ENCODE measurements around the gene WFDC11.
A peak's percentile ranks its signal among the peaks of the same experiment; 100 is the strongest.

The WFDC11 gene

DNA sequence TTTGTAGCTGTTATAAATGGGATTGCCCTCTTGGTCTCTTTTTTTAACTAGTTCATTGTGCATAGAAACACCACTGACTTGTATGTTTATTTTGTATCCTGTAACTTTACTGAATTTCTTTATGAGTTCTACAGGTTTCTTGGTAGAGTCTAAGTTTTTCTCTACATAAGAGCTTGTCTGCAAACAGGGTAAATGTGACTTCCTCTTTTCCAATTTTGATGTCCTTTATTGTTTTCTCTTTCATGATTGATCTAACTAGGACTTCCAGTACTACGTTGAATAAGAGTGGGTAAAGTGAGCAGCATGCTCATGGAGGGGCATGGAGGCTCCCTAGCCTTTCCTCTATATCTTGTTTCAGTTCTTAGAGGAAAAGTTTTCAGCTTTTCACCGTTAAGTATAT lies 43.5 kb downstream of the WFDC11 start:
- no peak for DNase-seq (ENCODE audit: low read depth)

DNA sequence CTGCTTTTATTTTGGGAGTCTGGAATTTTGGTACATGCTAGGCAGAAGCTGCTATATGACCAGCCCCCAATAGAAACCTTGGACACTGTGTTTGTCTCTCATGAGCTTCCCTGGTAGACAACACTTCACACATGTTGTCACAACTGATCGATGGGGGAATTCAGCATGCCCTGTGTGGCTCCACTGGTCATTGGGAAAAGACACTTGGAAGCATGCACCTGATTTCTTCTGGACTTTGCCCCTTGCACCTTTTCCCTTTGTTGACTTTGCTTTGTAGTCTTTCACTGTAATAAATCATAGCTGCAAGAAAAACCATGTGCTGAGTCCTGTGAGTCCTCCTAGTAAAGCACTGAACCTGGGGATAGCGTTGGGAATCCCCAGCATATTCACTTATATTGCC lies 48.4 kb downstream of the WFDC11 start:
- DNase-seq (ENCODE audit: low read depth), result no peak

DNA sequence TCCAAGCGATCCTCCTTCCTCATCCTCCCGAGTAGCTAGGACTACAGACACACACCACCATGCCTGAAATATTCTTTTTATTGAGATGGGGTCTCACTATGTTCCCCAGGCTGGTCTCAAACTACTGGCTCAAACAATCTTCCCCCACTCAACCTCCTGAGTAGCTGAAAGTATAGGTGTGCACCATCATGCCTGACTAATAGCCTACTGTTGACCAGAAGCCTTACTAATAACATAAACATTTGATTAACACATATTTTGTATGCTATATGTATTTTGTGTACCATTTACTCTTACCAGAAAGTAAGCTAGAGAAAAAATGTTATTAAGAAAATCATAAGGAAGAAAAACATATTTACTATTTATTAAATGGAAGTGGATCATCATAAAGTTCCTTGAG lies 52.4 kb downstream of the WFDC11 start:
- DNase-seq (ENCODE audit: low read depth), result no peak

DNA sequence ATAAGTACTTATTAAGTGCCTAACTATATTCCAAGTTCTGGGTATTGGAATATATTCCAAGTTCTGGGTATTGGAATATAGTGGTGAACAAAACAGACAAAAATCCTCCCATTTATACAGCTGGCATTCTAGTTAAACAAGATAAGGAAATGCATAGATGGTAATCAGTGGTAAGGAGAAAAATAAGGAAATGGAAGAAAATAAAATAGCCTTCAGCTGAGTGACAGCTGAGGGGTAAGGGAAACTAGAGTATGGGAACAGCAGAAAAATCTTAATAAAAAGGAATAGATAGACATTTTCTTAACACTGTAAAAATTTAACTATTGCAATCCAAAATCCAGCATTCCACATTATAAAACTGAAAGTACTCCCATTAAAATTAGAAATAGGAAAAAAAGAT lies 57.7 kb downstream of the WFDC11 start:
- DNase-seq (ENCODE audit: low read depth), result no peak

DNA sequence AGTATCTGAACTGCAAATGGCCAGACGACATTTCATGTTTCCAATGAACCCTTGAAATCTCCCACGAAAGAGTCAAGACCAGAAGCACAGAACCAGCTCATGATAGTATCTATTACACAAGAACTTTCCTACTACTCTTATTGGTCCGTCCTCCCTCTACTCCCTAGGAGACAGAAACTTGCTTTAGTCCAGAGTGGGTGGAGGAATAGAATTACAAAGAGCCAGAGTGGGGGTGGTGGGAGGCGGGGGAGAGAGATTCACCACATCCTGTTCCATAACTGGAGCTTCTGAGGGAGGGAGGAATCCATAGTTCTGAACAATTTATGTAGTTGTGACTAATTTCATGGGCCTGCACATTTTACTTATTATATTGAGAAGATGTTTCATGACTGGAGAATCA lies 59.0 kb downstream of the WFDC11 start:
- DNase-seq (ENCODE audit: low read depth), result peak; percentile 77

DNA sequence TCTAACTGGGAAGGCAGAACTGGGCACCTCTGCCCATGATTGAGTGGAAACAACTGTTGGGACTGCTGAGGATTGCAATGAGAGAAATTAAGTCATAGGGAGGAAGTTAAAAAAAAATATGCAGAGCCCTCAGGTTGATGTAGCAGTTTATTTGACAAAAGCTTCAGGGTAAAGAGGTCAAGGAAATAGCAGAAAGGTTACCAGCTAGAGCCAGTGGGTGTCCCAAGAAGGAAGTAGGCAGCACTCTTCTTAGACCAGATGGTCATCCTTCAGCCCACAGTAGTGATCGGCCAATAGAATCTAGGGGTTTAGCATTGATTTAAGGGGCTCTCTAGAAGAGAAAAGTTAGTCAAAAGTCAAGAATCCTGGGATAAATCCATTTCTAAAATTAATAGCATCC lies 62.2 kb downstream of the WFDC11 start:
- no peak for DNase-seq (ENCODE audit: low read depth)
